PC-3 (cell line): ENCODE results near the gene FMNL2. TPM values are rescaled to one million over a fixed set of nuclear protein-coding genes. Genes with fewer than 3 reads are reported as not detected.

Source experiments
- ATAC-seq: fragments of 200-7000 bp; cut with Tn5 transposase; 2 replicates; pipeline ENCODE4 v1.9.1; 2020; ENCODE audit warnings: mild to moderate bottlenecking, moderate library complexity
- BruUV-seq: library from RNA; stranded (reverse); fragments of 400-500 nt; replicated peaks from 2 replicates; lab custom pipeline; 2021; lab: Mats Ljungman, UMichigan
- CTCF ChIA-PET: fragments of 300-600 bp; sonication (Branson Sonifier 250); formaldehyde crosslinking; loops from one replicate; lab custom pipeline; 2022; ENCODE audit warnings: antibody characterized with exemption; lab: Charles Lee
- POLR2A ChIA-PET: fragments of 300-600 bp; sonication (Branson Sonifier 250); formaldehyde crosslinking; loops from one replicate; lab custom pipeline; 2022; ENCODE audit warnings: antibody characterized with exemption; ENCODE audit not compliant: unreplicated experiment; lab: Charles Lee
- DNase-seq: peaks from one replicate; pipeline ENCODE4 v3.0.0-alpha.2; 2015
- H2AFZ ChIP-seq: fragments of 300-600 bp; sonication (generic); 2 replicates; pipeline ENCODE4 v1.6.0; 2016; ENCODE audit warnings: antibody characterized with exemption, low read length
- H3F3A ChIP-seq: fragments of 300-600 bp; sonication (generic); one replicate; pipeline ENCODE4 v1.6.0; 2017; ENCODE audit warnings: antibody characterized with exemption, low read length, control low read depth, mild to moderate bottlenecking; ENCODE audit not compliant: unreplicated experiment
- H3K27ac ChIP-seq: fragments of 300-600 bp; sonication (generic); 2 replicates; pipeline ENCODE4 v1.5.1; 2016; ENCODE audit warnings: mild to moderate bottlenecking, low read length
- H3K27me3 ChIP-seq: fragments of 300-600 bp; sonication (generic); 2 replicates; pipeline ENCODE4 v1.6.1; 2016; ENCODE audit warnings: low read length, mixed read lengths
- H3K36me3 ChIP-seq: fragments of 300-600 bp; sonication (generic); 2 replicates; pipeline ENCODE4 v1.6.1; 2016; ENCODE audit warnings: low read depth, mixed run types, low read length, mixed read lengths
- H3K4me1 ChIP-seq: fragments of 300-600 bp; sonication (generic); 2 replicates; pipeline ENCODE4 v1.5.1; 2016; ENCODE audit warnings: low read length; ENCODE audit not compliant: insufficient read depth
- H3K4me2 ChIP-seq: fragments of 300-600 bp; sonication (generic); 2 replicates; pipeline ENCODE4 v1.6.0; 2016; ENCODE audit warnings: low read length
- H3K4me3 ChIP-seq: fragments of 300-600 bp; sonication (generic); 2 replicates; pipeline ENCODE4 v1.5.1; 2016; ENCODE audit warnings: mild to moderate bottlenecking, low read length, mixed read lengths
- H3K79me2 ChIP-seq: fragments of 300-600 bp; sonication (generic); 2 replicates; pipeline ENCODE4 v1.6.1; 2017; ENCODE audit warnings: low read length, mixed read lengths
- H3K9ac ChIP-seq: fragments of 300-600 bp; sonication (generic); 2 replicates; pipeline ENCODE4 v1.6.0; 2016; ENCODE audit warnings: mild to moderate bottlenecking, low read length
- H3K9me2 ChIP-seq: fragments of 300-600 bp; sonication (generic); replicated peaks from 2 replicates; pipeline ENCODE4 v1.6.1; 2016; ENCODE audit warnings: mixed run types, low read length, mixed read lengths
- H3K9me3 ChIP-seq: fragments of 300-600 bp; sonication (generic); 2 replicates; pipeline ENCODE4 v1.6.1; 2016; ENCODE audit warnings: low read length, mixed read lengths
- H4K20me1 ChIP-seq: fragments of 300-600 bp; sonication (generic); 2 replicates; pipeline ENCODE4 v1.6.1; 2016; ENCODE audit warnings: low read length, mixed read lengths
- CTCF ChIP-seq: fragments of 300-600 bp; sonication (generic); conservative IDR thresholded peaks from 2 replicates; pipeline ENCODE4 v1.5.1; 2017; ENCODE audit warnings: antibody characterized with exemption, low read depth, mild to moderate bottlenecking, low read length
- EZH2 ChIP-seq: fragments of 300-600 bp; sonication (generic); IDR thresholded peaks from one replicate; pipeline ENCODE4 v1.6.1; 2017; ENCODE audit warnings: antibody characterized with exemption, mild to moderate bottlenecking, low read length; ENCODE audit not compliant: unreplicated experiment
- EZH2phosphoT487 ChIP-seq: fragments of 300-600 bp; sonication (generic); IDR thresholded peaks from 2 replicates; pipeline ENCODE4 v1.6.1; 2018; ENCODE audit warnings: mild to moderate bottlenecking, antibody characterized with exemption, low read length, borderline replicate concordance
- intact Hi-C: fragments of 100-400 bp; cut with micrococcal nuclease; formaldehyde crosslinking; loops from 2 replicates; pipeline ENCODE4 v1.9.0; 2023
- total RNA-seq: library from RNA; depleted of rRNA; stranded (reverse); fragments of >200 nt; gene quantifications from 2 replicates; pipeline ENCODE4 v1.2.3, GENCODE V29; 2014

FMNL2 gene
- total RNA-seq, 1 experiment from 2014 or later, result 15.8 TPM

GRCh38 chr2:152436148-152436547 is 101.2 kb downstream of the FMNL2 start:
- Histone ChIP-seq H3K9me3 (no peaks in the 10 kb centered on the region), H3K9me2 (no peaks in the 10 kb centered on the region), H2AFZ (no peak overlapping the region), H3K4me2 (no peak overlapping the region), H3K27me3 (no peaks in the 10 kb centered on the region), H3F3A (no peaks in the 10 kb centered on the region), H3K9ac (no peak overlapping the region), H3K36me3 (no peaks in the 10 kb centered on the region), H4K20me1 (no peaks in the 10 kb centered on the region), H3K79me2 (peaks cover 19% of the 10 kb centered on the region), H3K27ac (no peak overlapping the region), H3K4me1 (no peaks in the 10 kb centered on the region), H3K4me3 (no peak overlapping the region)
- intact Hi-C loops, result no loop called here
- ATAC-seq (no peak), DNase-seq (no peak)
- CTCF ChIA-PET, result no interaction called here
- POLR2A ChIA-PET, result no interaction called here
- no peak for TF ChIP-seq EZH2phosphoT487
- no peak for TF ChIP-seq EZH2
- TF ChIP-seq CTCF, result no peak
- no TSS peak for BruUV-seq

- no peaks in the 10 kb centered on the region for H3K27me3 ChIP-seq
- no TSS peak for BruUV-seq
- H3K4me2 ChIP-seq, result no peak overlapping the region
- H4K20me1 ChIP-seq, result no peaks in the 10 kb centered on the region
- DNase-seq, result no peak
- no peak overlapping the region for H2AFZ ChIP-seq
- H3F3A ChIP-seq, result no peaks in the 10 kb centered on the region
- no peaks in the 10 kb centered on the region for H3K9me3 ChIP-seq
- no peaks in the 10 kb centered on the region for H3K9me2 ChIP-seq
- no peak overlapping the region for H3K4me3 ChIP-seq
- no peak for ATAC-seq
- no peaks in the 10 kb centered on the region for H3K4me1 ChIP-seq
- CTCF ChIA-PET, result no interaction called here
- peaks cover 15% of the 10 kb centered on the region for H3K79me2 ChIP-seq
- no peaks in the 10 kb centered on the region for H3K36me3 ChIP-seq
- H3K9ac ChIP-seq, result no peak overlapping the region
- H3K27ac ChIP-seq, result no peak overlapping the region
- intact Hi-C loops, result no loop called here
- TF ChIP-seq EZH2phosphoT487 (no peak), EZH2 (no peak), CTCF (no peak)
- POLR2A ChIA-PET, result no interaction called here
Observed at GRCh38 chr2:152437276-152438108, 102.5 kb downstream of the FMNL2 start.

- Histone ChIP-seq H3K79me2 (0 out of 2 replicates have a peak, but pooled peaks cover 6% of the 10 kb centered on the region), H3K4me3 (no peak overlapping the region), H3K27ac (no peak overlapping the region), H3F3A (no peaks in the 10 kb centered on the region), H2AFZ (no peak overlapping the region), H3K27me3 (no peaks in the 10 kb centered on the region), H3K4me2 (no peak overlapping the region), H4K20me1 (no peaks in the 10 kb centered on the region), H3K9me2 (no peaks in the 10 kb centered on the region), H3K4me1 (0 out of 2 replicates have a peak, but pooled peaks cover under 1% of the 10 kb centered on the region), H3K9me3 (no peaks in the 10 kb centered on the region), H3K9ac (no peak overlapping the region), H3K36me3 (no peaks in the 10 kb centered on the region)
- ChIA-PET POLR2A (no interaction called here), CTCF (no interaction called here)
- ATAC-seq, result no peak
- BruUV-seq, result no TSS peak
- DNase-seq, result no peak
- intact Hi-C loops, result loop anchor here (10.0 kb wide), 1 partner anchor 105 kb away; the partner anchor contains the start of gene FMNL2
- TF ChIP-seq CTCF (no peak), EZH2phosphoT487 (no peak), EZH2 (no peak)
Observed at GRCh38 chr2:152440049-152440448, 105.1 kb downstream of the FMNL2 start.
